NCI-H1417 (cell line): ENCODE measurements around the gene ANXA5.

Source experiments
- DNase-seq, 3 experiments: peaks; one replicate each; lab custom pipeline; 2025; lab: John Stamatoyannopoulos, UW

The ANXA5 gene

GRCh38 chr4:121642876-121643585 lies 53.7 kb downstream of the ANXA5 start:
- DNase-seq, result no peak

GRCh38 chr4:121642292-121642691 lies 54.5 kb downstream of the ANXA5 start:
- DNase-seq, result no peak

- no peak for DNase-seq
Measured at GRCh38 chr4:121633653-121634052, 63.1 kb downstream of the ANXA5 start.

GRCh38 chr4:121632636-121633035 lies 64.1 kb downstream of the ANXA5 start:
- DNase-seq, result no peak
